Measurements from ENCODE around the gene RPTOR. TPM values are rescaled to one million over a fixed set of nuclear protein-coding genes. Genes with fewer than 3 reads are reported as not detected.

Gene RPTOR
- total RNA-seq, 3 donors from 2014 or later (not counting 1 experiment from before 2014, with no cell fraction given): 49.2 to 63.6 (median 55.4) TPM

- no peaks in the 10 kb centered on the region for H3K9me3 Mint-ChIP-seq
These were observed 130.9 kb downstream of the RPTOR start for GRCh38 chr17:80675438-80676095.

DNA sequence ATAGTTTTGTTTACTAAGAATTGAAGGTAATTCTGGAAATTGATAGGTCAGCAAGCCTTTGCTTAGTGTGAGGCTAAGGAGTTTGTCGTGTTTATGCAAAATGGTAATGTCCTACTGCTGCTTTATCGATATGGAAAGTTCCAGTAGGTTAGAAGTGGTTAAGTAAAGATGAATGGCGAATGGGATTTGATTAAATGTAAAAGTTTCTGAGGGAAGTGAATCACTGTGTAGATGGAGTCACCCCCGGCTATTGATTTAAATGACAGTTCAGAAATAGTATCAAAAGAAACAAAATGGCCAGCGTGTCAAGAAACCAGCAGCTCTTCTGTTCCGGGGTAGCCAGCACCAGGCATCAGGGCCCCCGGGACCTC, 131.4 kb downstream of the RPTOR start:
- no peaks in the 10 kb centered on the region for H3K36me3 Mint-ChIP-seq
- Histone ChIP-seq H3K4me1 (ENCODE audit: control insufficient read depth, insufficient read depth, low read length) (peaks cover 15% of the 10 kb centered on the region), H3K4me3 (ENCODE audit: low read length) (no peak overlapping the region), H3K27me3 (ENCODE audit: control insufficient read depth, insufficient read depth, low read length) (no peaks in the 10 kb centered on the region), H3K36me3 (ENCODE audit: control insufficient read depth, insufficient read depth, low read length) (no peaks in the 10 kb centered on the region), H3K27ac (ENCODE audit: low read length) (no peak overlapping the region), H3K9me3 (ENCODE audit: control insufficient read depth, insufficient read depth, low read length) (no peaks in the 10 kb centered on the region)
- 95% methylated on average over 7 of the region's 7 CpGs for whole genome bisulfite sequencing (ENCODE audit: insufficient coverage)
- no peak for TF ChIP-seq CTCF (IDR thresholded peaks at IDR 0.05)
- H3K4me3 Mint-ChIP-seq: no peak overlapping the region
- H3K27ac Mint-ChIP-seq: peak overlapping the region in 1 of 2 donors; percentile 46
- intact Hi-C loops (cut with micrococcal nuclease): no loop called here
- DNase-seq (no peak), ATAC-seq (no peak)
- no peaks in the 10 kb centered on the region for H3K9me3 Mint-ChIP-seq
- peaks cover 50 to 57% of the 10 kb centered on the region in 2 donors for H3K4me1 Mint-ChIP-seq
- H3K27me3 Mint-ChIP-seq (ENCODE audit: low read depth in 2 of 2): no peaks in the 10 kb centered on the region

More at GRCh38 chr17:80675438-80676095, 130.9 kb downstream of the RPTOR start:
- Histone ChIP-seq H3K4me1 (ENCODE audit: control insufficient read depth, insufficient read depth, low read length) (peaks cover 15% of the 10 kb centered on the region), H3K9me3 (ENCODE audit: control insufficient read depth, insufficient read depth, low read length) (no peaks in the 10 kb centered on the region), H3K27me3 (ENCODE audit: control insufficient read depth, insufficient read depth, low read length) (no peaks in the 10 kb centered on the region), H3K36me3 (ENCODE audit: control insufficient read depth, insufficient read depth, low read length) (no peaks in the 10 kb centered on the region), H3K4me3 (ENCODE audit: low read length) (no peak overlapping the region), H3K27ac (ENCODE audit: low read length) (no peak overlapping the region)
- Mint-ChIP-seq H3K27me3 (ENCODE audit: low read depth in 2 of 2) (no peaks in the 10 kb centered on the region), H3K4me1 (peaks cover 52 to 60% of the 10 kb centered on the region in 2 donors), H3K4me3 (no peak overlapping the region), H3K27ac (peak overlapping the region in 1 of 2 donors; percentile 46), H3K36me3 (no peaks in the 10 kb centered on the region)
- no peak for TF ChIP-seq CTCF (IDR thresholded peaks at IDR 0.05)
- ATAC-seq: no peak
- intact Hi-C loops (cut with micrococcal nuclease): no loop called here
- 92% methylated on average over 19 of the region's 19 CpGs for WGBS (ENCODE audit: insufficient coverage)
- DNase-seq: no peak

GRCh38 chr17:80676564-80676963, 131.9 kb downstream of the RPTOR start:
- Histone ChIP-seq H3K4me3 (ENCODE audit: low read length) (no peak overlapping the region), H3K9me3 (ENCODE audit: control insufficient read depth, insufficient read depth, low read length) (no peaks in the 10 kb centered on the region), H3K27ac (ENCODE audit: low read length) (no peak overlapping the region), H3K27me3 (ENCODE audit: control insufficient read depth, insufficient read depth, low read length) (no peaks in the 10 kb centered on the region), H3K36me3 (ENCODE audit: control insufficient read depth, insufficient read depth, low read length) (no peaks in the 10 kb centered on the region), H3K4me1 (ENCODE audit: control insufficient read depth, insufficient read depth, low read length) (peaks cover 15% of the 10 kb centered on the region)
- Mint-ChIP-seq H3K9me3 (no peaks in the 10 kb centered on the region), H3K36me3 (no peaks in the 10 kb centered on the region), H3K27ac (no peak overlapping the region), H3K4me3 (no peak overlapping the region), H3K27me3 (ENCODE audit: low read depth in 2 of 2) (no peaks in the 10 kb centered on the region), H3K4me1 (peaks cover 47 to 55% of the 10 kb centered on the region in 2 donors)
- WGBS (ENCODE audit: insufficient coverage): 96% methylated on average over 9 of the region's 9 CpGs
- DNase-seq (no peak), ATAC-seq (no peak)
- intact Hi-C loops (cut with micrococcal nuclease): no loop called here
- TF ChIP-seq CTCF (IDR thresholded peaks at IDR 0.05): no peak
